GM15510 (cell line): ENCODE data around the gene AP1S1.

Experiments
- POLR2A ChIP-seq: IDR thresholded peaks from 3 replicates; pipeline ENCODE4 v1.6.1; 2011; ENCODE audit warnings: borderline replicate concordance; ENCODE audit not compliant: insufficient read length; ENCODE audit errors: extremely low read depth

Gene AP1S1

DNA sequence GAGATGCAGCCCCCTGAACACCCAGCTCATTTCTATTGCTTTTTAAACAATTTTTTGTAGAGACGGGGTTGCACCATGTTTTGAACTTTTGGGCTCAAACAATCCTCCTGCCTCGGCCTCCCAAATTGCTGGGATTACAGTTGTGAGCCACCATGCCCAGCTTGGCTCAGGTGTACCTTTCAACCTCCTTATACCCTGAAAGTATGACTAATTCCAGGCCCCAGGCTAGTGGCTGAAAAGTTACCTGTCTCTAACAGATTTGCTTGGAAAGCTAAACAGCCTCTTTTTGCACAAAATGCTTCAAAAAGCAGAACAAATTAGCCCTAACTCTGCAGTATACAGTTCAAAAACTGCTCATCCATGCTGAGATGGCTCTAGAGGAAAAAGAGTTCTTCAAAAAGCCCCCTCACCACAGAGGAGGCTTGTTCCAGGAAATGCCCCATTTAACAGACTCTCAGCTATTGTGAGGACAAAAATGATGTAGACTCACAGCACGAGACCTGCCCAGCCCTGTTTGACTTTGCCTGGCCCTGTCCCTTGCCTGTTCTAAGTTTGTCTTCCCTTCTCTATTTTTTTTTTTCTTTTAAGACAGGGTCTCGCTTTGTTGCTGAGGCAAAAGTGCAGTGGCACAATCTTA is 13.4 kb upstream of the AP1S1 start:
- no peak for TF ChIP-seq POLR2A

DNA sequence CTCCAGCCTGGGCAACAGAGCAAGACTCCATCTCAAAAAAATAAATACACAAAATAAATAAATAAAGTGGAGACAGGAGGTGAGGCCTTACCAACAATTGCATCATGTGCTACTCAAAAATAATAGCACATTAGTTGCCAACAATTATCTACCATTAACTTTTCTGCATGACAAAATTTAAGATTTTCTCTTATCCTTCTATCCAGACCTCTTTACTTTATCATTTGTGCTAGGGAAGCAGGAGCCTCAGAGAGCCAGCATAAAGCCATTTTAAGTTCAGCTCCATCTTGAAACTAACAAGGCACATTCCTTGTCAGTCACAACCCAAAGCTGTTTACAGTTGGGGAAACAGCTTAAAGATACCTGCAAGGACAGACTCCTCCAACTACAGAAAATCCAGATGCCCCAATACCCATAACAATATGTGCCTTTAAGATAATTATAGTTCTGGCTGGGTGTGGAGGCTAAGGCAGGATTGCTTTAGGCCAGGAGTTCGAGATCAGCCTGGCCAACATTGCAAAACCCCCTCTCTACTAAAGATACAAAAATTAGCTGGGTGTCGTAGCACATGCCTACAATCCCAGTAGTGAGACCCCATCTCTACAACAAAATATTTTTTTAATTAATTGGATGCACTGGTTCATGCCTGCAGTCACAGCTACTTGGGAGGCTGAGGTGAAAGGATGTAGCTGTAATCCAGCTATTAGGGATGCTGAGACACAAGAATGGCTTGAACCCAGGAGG is 2.2 kb upstream of the AP1S1 start:
- no peak for TF ChIP-seq POLR2A

DNA sequence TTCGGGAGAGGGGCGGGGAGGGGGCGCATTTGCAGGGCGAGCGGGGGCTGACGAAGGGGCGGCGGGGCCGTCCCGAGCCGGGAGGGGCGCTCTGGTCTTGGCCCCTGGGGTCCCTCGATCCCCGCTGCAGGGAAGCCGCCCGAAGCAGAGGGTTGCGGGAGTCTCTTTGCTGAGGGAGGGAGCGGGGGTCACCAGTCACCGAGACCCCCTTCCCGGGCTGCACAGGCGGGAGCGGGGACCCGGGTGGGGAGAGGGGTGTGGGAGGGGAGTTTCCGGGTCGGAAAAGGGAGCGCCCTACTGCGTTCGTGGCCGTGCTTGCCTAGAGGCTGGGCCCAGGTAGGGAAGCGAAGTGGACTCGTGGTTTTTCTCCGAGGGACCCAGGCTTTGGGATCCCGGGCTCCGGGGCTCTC is 422 bp downstream of the AP1S1 start:
- no peak for TF ChIP-seq POLR2A

DNA sequence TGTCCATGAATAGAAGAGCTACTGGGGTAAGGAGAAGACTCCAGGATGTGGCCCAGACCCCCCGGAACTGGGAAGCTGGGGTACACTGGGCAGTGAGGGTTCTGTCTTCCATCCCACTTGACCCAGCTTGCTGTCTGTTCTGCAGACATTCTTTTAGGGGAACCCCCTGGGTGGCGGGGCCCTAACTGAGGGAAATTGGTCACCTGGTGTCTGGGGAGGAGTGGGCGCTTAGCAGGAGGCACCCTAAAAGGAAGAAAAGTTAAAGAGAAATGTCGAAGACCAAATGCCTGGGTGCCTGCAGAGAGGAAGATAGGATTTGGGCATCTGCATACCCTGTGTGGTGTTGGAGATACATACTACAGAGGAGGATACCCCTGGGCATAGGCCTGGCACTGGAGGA is 1.0 kb downstream of the AP1S1 start:
- TF ChIP-seq POLR2A = no peak

DNA sequence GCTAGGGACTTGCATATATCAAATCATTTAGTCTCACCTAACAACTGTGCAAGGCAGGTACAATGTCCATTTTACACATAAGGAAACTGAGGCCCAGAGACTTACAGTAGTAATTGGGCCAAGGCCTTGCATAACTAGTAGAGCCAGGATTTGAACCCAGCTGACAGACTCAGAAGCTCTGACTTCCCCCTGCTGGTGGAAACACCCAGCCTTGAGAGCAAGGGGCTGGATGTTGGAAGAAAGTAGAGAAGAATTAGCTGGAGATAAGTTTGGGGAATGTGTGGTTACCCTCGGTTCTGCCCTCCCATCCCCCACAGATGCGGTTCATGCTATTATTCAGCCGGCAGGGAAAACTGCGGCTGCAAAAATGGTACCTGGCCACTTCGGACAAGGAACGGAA is 2.0 kb downstream of the AP1S1 start:
- no peak for TF ChIP-seq POLR2A

DNA sequence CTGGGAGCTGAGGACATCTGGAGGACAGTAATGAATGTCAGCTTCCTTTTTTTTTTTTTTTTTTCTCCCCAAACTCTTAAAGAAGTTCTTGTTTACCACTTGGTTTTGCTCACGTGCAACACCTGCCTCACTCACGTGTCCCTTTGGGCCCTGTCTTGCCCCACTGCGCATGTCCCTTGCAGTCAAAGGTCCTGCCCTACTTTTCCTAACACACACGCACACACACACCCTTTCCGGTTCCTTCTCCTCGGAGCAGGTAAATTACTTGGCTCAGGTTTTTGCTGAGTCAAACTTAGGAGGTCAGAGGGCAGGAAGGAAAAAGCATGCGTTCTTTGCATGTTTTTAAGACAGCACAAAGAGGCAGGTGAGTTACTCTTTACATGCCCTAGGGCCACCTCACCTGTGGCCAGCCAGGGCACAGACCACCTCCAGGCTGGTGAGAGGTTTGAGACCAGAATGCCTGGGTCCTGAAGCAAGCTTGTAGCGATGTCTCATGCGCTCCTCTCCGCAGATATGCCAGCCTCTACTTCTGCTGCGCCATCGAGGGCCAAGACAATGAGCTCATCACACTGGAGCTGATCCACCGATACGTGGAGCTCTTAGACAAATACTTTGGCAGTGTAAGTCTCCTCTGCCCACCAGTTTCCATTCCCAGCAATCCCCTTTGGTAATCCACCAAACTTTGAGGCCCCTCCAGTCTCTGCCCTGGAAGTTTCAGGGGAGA is 2.8 kb downstream of the AP1S1 start:
- TF ChIP-seq POLR2A = no peak

DNA sequence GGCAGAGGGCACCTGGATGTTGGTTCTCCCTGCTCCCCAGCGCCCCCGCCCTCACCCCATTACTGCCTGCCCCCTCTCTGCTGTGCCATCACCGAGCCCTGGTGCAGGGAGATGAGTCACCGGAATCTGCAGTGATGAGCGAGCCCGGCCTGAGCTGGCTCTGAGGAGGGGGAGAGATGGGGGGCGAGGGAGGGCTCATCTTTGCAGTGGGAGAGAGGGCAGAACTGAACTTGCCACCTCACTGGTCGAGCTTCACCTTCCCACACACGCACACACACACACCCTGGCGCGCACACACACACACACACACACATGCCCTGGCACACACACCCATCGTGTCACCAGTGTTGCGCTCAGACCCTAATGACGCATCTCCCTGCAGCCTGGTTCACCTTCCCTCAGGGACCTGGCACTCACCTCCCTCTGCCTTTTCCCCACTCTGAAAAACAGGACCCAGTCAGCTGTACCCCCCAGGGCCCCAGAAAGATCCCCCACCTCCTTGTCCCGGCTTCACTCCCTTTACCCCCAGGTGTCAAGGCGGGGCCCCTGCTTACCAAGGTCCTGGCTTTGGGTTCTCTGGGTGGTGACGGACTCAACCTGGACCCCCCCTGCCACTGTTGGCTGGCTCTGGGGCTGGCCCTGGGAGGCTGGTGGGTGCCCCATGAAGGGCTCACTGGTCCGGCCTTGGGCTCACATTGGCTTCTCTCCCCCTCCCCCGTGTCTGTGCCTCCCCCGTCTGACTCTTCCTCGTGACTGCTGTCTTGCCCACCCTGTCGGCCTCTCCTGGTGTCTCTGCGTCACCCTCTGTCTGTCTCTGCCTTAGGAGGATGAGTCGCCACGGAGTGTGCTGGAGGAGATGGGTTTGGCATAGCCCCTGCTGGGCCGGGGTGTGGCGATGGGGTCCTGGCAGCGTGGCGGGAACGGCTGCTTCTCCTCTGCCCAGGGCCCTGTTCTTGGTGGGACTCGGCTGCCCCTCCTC is 5.7 kb downstream of the AP1S1 start:
- no peak for TF ChIP-seq POLR2A

DNA sequence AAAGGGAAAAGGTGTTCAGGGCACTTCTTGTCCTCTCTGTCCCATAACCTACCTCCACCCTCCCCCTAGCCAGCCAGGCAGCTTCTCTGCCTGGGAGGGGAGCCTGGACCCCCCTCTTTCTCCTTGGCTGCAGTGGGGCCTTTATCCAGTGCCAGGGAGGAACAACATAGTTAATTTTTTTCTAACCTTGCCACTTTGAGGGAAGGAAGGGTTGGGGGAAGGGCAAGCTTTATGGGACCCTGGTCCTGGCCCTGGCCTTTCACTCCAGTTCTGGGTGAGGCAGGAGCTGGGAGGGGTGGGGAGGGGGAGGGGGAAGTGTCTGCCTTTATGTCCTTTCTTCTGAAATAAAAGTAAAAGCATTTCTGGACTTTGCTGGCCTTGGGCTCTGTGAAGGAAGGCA is 6.6 kb downstream of the AP1S1 start:
- no peak for TF ChIP-seq POLR2A

DNA sequence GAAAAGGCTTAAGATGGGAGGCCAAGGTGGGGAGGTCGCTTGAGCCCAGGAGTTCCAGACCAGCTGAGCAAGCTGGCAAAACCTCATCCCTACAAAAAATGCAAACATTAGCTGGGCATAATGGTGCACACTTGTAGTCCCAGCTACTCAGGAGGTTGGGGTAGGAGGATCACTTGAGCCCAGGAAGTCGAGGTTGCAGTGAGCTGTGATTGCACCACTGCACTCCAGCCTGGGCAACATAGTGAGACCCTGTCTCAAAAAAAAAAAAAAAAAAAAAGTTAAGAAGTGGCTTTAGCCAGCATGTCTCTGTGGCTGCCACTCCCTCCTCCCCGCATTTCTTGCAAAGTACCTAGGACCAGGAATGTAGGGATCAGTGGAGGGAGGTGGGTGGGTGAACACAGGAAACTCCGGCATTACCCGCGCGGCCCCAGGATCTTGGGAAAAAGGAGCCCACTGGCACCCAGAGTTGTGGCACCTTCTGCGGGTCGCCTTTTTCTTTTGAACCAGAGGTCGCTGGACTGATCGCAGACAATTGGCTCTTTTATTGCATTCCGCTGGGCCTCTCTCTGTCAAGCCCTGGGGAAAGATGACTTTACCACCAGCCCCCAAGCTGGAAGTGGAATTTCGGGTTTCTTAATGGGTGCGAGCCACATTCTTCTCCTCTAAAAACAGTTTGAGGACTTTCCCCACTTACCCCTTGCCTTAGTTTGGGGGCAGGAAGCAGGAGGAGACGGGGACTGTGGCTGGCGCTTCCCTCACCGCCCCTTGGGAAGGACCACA is 7.6 kb downstream of the AP1S1 start:
- TF ChIP-seq POLR2A = no peak

DNA sequence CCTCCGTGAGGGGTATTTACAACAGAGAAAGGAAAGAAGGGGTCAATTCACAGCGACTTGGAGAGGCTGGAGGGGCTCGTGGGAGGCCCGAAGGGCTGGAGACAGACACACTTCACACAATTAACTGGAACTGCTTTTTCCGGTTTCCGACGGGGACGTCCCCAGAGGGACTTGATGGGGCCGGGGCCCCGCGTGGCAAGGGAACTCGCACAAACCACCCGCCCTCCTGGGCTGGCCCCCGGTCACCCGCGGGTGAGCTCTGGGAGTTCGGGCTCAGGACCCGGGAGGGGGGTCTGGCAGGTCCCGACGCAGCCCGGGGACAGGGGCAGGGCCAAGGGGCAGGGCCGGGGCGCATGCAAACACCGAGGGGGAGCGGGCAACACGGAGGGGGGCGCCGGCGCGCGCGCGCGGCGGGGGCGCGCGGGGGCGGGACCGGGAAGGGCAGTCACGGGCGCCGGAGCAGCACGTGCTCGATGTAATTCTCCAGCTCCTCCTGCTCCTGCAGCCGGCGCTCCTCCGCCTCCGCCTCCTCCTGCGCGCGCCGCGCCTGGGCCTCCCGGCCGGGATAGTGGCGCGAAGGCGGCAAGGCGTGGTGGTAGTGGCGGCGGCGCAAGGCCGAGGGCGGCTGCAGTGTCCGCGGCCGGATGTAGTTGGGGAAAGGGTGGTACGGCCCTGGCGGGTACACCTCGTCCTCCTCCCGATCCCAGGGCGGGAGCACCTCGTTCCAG is 8.4 kb downstream of the AP1S1 start:
- no peak for TF ChIP-seq POLR2A

DNA sequence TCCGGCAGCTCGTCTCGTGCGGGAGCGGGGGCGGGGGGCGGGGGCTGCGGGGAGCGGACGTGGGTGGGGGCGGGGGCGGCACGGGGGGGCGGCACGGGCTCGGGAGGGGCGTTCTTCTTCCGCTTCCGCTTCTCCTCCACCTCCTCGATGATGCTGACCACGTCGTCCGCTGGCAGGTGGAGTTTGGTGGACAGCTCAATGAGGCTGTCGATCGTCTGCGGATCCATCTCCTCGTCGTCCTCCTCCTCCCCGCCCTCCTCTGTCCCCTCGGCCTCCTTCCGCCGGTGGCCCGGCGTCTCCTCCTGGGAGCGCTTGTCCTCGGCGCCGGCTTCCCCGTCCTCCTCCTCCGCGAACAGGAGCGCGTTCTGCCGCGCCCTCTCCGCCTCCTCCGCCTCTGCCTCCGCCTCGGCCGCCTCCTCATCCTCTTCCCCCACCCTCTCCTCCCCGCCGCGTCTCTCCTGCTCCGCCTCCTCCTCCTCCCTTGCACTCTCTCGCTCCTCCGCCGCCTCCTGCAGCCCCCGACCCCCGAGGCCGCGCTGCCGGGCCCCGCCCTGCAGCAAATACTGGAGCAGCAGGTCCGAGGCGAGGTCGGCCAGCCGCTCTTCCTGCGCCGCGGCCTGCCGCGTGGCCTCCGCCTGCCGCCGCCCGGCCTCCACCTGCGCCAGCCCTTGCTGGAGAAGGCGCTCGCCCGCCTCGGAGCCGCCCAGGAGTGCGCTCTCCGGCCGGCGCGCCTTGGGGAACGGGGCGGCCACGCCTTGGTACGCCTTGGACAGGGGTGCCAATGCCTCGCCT is 9.2 kb downstream of the AP1S1 start:
- peak; percentile 7 for TF ChIP-seq POLR2A

DNA sequence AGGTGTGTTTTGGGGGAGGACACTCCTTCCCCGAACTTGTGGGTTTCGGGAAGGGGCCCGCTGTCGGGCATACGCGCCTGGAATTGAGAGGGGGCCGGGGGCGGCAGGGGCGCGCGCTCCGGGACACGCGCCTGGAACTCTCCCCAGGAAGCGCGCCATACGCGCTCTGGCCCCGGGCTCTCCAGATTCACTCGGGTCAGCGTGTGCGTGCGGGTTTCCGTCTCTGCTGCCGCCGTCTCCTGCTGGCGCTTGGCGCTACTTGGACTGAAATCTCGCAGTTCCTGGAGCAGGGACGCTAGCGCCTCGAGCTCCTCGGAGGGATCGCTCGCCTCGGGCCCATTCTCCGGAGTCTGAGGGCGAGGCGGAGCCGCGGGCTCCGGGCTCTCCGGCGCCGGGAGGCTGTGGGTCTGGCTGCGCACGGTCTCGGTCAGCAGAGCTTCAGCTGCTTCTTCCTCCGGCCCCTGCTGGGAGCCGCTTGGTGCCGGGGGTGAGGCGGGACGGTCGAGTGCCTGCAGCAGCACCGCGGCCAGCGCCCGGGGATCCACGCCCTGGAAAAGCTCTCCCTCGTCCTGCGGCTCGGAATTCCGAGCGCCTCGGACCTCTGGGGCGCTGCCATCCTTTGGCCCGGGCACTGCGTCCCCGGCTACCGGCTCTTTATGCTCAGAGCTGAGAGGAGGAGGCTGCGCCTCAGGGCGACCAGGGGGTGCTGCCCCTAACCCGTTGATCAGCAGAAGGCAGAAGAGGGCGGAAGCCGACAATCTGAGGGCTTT is 10.0 kb downstream of the AP1S1 start:
- no peak for TF ChIP-seq POLR2A
